ENCODE data around the gene MRPS26. TPM values are rescaled to one million over a fixed set of nuclear protein-coding genes. Genes with fewer than 3 reads are reported as not detected.
"Not testable (repeated sequence)": the region's sequence is repeated elsewhere in the genome, so short reads cannot be mapped to it uniquely, and the experiment has no call there.

Gene MRPS26
- total RNA-seq, 1 donor from 2014 or later, result 30.0 TPM

DNA sequence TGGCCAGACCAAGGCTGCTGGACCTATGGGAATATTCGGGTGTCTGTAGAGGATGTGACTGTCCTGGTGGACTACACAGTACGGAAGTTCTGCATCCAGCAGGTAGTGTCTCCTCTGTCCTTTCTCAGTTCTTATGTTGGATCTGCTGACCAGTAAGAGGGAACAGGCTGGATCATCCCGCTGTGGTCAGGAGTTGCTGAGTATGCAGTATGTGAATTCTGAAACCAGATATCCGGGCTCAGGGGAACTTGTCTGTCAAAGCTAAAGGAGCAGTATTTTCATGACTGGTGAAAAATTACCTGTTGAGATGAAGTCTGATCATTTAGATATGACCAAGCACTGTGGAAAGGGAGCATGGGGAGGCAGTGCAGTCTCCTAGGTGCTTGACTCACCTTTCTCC lies 24.5 kb upstream of the MRPS26 start:
- no peak overlapping the region for H3K27ac Mint-ChIP-seq (ENCODE audit: unreplicated experiment)
- DNase-seq, result no peak
- H3K27me3 Mint-ChIP-seq (ENCODE audit: unreplicated experiment), result no peaks in the 10 kb centered on the region
- peaks cover 2% of the 10 kb centered on the region for H3K9me3 Mint-ChIP-seq (ENCODE audit: unreplicated experiment)
- TF ChIP-seq, protein P1, sequence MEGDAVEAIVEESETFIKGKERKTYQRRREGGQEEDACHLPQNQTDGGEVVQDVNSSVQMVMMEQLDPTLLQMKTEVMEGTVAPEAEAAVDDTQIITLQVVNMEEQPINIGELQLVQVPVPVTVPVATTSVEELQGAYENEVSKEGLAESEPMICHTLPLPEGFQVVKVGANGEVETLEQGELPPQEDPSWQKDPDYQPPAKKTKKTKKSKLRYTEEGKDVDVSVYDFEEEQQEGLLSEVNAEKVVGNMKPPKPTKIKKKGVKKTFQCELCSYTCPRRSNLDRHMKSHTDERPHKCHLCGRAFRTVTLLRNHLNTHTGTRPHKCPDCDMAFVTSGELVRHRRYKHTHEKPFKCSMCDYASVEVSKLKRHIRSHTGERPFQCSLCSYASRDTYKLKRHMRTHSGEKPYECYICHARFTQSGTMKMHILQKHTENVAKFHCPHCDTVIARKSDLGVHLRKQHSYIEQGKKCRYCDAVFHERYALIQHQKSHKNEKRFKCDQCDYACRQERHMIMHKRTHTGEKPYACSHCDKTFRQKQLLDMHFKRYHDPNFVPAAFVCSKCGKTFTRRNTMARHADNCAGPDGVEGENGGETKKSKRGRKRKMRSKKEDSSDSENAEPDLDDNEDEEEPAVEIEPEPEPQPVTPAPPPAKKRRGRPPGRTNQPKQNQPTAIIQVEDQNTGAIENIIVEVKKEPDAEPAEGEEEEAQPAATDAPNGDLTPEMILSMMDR (IDR thresholded peaks at IDR 0.05; ENCODE audit: partially characterized antibody, unreplicated experiment), result no peak
- no peak overlapping the region for H3K4me3 Mint-ChIP-seq (ENCODE audit: unreplicated experiment)
- peaks cover 16% of the 10 kb centered on the region for H3K36me3 Mint-ChIP-seq (ENCODE audit: unreplicated experiment)
- H3K4me1 Mint-ChIP-seq (ENCODE audit: low read depth, unreplicated experiment), result peaks cover 6% of the 10 kb centered on the region

DNA sequence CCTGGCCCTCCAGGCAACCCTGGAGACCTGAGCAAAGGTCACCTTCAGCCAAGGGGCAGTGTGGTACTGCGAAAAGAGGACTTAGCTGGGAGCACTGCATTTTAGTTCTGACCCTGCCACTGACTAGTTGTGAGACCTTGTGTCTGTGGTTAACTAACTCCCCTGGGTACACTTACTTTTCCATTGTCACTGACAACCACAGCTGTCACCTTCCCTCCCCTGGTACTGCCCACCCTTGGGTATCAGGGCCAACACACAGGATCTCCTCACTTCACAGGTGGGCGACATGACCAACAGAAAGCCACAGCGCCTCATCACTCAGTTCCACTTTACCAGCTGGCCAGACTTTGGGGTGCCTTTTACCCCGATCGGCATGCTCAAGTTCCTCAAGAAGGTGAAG lies 24.1 kb upstream of the MRPS26 start:
- no peak for DNase-seq
- Mint-ChIP-seq H3K27me3 (ENCODE audit: unreplicated experiment) (no peaks in the 10 kb centered on the region), H3K4me1 (ENCODE audit: low read depth, unreplicated experiment) (peaks cover 6% of the 10 kb centered on the region), H3K4me3 (ENCODE audit: unreplicated experiment) (no peak overlapping the region), H3K9me3 (ENCODE audit: unreplicated experiment) (peaks cover 2% of the 10 kb centered on the region), H3K36me3 (ENCODE audit: unreplicated experiment) (peaks cover 13% of the 10 kb centered on the region), H3K27ac (ENCODE audit: unreplicated experiment) (no peak overlapping the region)
- TF ChIP-seq, protein P1 (IDR thresholded peaks at IDR 0.05; ENCODE audit: partially characterized antibody, unreplicated experiment), result no peak

DNA sequence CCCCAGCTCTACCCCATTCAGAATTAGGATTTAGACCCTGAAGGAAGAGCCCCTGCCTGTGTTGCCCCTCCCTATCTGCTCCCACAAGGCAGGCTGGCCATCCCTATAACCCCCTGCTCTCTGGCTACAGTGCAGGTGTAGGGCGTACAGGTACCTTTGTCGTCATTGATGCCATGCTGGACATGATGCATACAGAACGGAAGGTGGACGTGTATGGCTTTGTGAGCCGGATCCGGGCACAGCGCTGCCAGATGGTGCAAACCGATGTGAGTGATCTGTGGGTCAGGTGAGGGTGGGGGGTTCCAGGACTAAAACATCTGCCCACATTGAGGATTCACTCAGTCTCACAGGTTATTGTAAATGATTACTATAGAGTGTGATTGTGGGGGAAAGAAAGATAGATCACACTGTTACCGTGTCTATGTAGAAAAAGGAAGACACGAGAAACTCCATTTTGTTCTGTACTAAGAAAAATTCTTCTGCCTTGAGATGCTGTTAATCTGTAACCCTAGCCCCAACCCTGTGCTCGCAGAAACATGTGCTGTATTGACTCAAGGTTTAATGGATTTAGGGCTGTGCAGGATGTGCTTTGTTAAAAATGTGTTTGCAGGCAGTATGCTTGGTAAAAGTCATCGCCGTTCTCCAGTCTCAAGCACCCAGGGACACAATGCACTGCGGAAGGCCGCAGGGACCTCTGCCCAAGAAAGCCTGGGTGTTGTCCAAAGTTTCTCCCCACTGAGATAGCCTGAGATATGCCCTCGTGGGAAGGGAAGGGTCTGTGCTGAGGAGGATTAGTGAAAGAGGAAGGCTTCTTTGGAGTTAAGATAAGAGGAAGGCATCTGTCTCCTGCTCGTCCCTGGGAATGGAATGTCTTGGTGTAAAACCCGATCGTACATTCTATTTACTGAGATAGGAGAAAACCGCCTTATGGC lies 23.0 kb upstream of the MRPS26 start:
- not testable (repeated sequence) for H3K27me3 Mint-ChIP-seq (ENCODE audit: unreplicated experiment); DNase-seq; H3K4me1 Mint-ChIP-seq (ENCODE audit: low read depth, unreplicated experiment); H3K36me3 Mint-ChIP-seq (ENCODE audit: unreplicated experiment); H3K9me3 Mint-ChIP-seq (ENCODE audit: unreplicated experiment); H3K4me3 Mint-ChIP-seq (ENCODE audit: unreplicated experiment)
- H3K27ac Mint-ChIP-seq (ENCODE audit: unreplicated experiment), result peak overlapping the region; percentile 33

DNA sequence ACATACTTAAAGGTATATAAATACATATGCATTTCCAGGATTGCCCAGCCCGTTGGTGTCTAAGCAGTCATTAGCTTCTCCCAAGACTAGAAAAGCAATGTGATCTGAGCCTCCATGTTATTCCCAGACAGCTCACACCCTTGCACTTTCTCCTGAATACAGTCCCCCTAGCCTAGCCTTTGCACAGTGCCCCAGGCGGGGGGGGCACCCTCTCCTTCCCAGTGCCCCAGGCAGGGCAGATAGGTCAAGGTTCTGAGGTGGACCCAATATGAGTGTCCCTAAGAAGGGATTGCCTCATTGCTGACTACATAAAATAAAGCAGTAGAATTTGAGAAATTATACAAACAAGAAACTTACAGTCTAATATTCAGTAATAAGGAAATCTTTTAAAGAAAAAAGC lies 17.9 kb upstream of the MRPS26 start:
- TF ChIP-seq, protein P1 (IDR thresholded peaks at IDR 0.05; ENCODE audit: partially characterized antibody, unreplicated experiment), result no peak
- no peaks in the 10 kb centered on the region for H3K27me3 Mint-ChIP-seq (ENCODE audit: unreplicated experiment)
- no peaks in the 10 kb centered on the region for H3K9me3 Mint-ChIP-seq (ENCODE audit: unreplicated experiment)
- no peak overlapping the region for H3K4me3 Mint-ChIP-seq (ENCODE audit: unreplicated experiment)
- peaks cover 1% of the 10 kb centered on the region for H3K4me1 Mint-ChIP-seq (ENCODE audit: low read depth, unreplicated experiment)
- no peak for DNase-seq
- H3K36me3 Mint-ChIP-seq (ENCODE audit: unreplicated experiment), result peaks cover 3% of the 10 kb centered on the region
- no peak overlapping the region for H3K27ac Mint-ChIP-seq (ENCODE audit: unreplicated experiment)

DNA sequence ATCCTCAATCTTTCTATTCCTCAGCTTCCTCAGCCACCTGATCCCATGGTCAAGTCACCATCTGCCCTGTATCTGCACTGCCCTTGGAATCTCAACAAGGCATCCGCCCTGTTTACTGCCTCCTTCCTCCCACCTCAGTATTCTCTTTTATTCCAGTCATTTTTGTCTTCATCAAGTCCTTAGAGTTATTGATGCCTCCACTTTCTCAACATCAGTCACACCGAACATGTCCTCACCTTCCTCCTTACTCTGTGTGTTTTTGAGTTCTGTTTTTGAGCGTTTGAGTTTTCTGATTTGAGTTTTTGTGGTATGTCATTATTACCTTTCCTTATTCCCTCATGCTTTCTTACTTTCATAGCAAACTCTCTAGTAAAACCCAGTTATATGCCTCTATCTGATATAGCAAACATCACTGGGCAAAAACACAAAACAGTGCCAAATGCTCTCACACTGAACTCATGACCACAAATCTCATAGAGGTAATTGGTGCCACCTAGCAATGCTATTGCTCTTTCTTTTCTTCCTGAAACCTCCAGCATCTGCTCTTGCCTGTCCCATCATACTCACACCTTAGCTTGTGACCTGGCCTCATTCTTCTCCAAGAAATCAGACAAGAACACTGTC lies 14.2 kb upstream of the MRPS26 start:
- no peak for DNase-seq
- Mint-ChIP-seq H3K4me3 (ENCODE audit: unreplicated experiment) (no peak overlapping the region), H3K36me3 (ENCODE audit: unreplicated experiment) (no peaks in the 10 kb centered on the region), H3K27ac (ENCODE audit: unreplicated experiment) (no peak overlapping the region), H3K4me1 (ENCODE audit: low read depth, unreplicated experiment) (no peaks in the 10 kb centered on the region), H3K9me3 (ENCODE audit: unreplicated experiment) (no peaks in the 10 kb centered on the region), H3K27me3 (ENCODE audit: unreplicated experiment) (peaks cover 4% of the 10 kb centered on the region)
- TF ChIP-seq, protein P1 (IDR thresholded peaks at IDR 0.05; ENCODE audit: partially characterized antibody, unreplicated experiment), result no peak

Measured in glutamatergic neuron (in vitro differentiated cells).